ENCODE results near the gene KCTD13.
"Not testable (repeated sequence)": the region's sequence is repeated elsewhere in the genome, so short reads cannot be mapped to it uniquely, and the experiment has no call there.

KCTD13 gene

GRCh38 chr16:29940656-29941055 lies 14.6 kb upstream of the KCTD13 start:
- no peak for TF ChIP-seq CTCF (IDR thresholded peaks at IDR 0.05; ENCODE audit: low read depth, low read length)
- DNase-seq (ENCODE audit: extremely low read depth, low read depth), result no peak

- not testable (repeated sequence) for DNase-seq (ENCODE audit: extremely low read depth, low read depth)
Observed at GRCh38 chr16:29931750-29932149, 5.7 kb upstream of the KCTD13 start.

GRCh38 chr16:29927070-29927905 lies 1.3 kb upstream of the KCTD13 start:
- peak; percentile 15 for DNase-seq (ENCODE audit: extremely low read depth, low read depth)
- no peak for TF ChIP-seq CTCF (IDR thresholded peaks at IDR 0.05; ENCODE audit: low read depth, low read length)

- no peak for TF ChIP-seq CTCF (IDR thresholded peaks at IDR 0.05; ENCODE audit: low read depth, low read length)
- DNase-seq (ENCODE audit: extremely low read depth, low read depth), result no peak
Observed at GRCh38 chr16:29926711-29927052, 656 bp upstream of the KCTD13 start.

GRCh38 chr16:29925105-29925756 lies 795 bp downstream of the KCTD13 start:
- TF ChIP-seq CTCF (IDR thresholded peaks at IDR 0.05; ENCODE audit: low read depth, low read length), result no peak
- no peak for DNase-seq (ENCODE audit: extremely low read depth, low read depth)

GRCh38 chr16:29922986-29923501 lies 3.0 kb downstream of the KCTD13 start:
- no peak for DNase-seq (ENCODE audit: extremely low read depth, low read depth)
- TF ChIP-seq CTCF (IDR thresholded peaks at IDR 0.05; ENCODE audit: low read depth, low read length), result no peak

GRCh38 chr16:29922326-29922725 lies 3.7 kb downstream of the KCTD13 start:
- TF ChIP-seq CTCF (IDR thresholded peaks at IDR 0.05; ENCODE audit: low read depth, low read length), result no peak

More at GRCh38 chr16:29922326-29922725, 3.7 kb downstream of the KCTD13 start:
- DNase-seq (ENCODE audit: extremely low read depth, low read depth), result no peak
